Measurements from ENCODE around the gene ARHGEF3.

- TF ChIP-seq POLR2A (IDR thresholded peaks at IDR 0.05; ENCODE audit: low read depth, low read length), result no peak
- no peak for TF ChIP-seq POLR2AphosphoS5 (IDR thresholded peaks at IDR 0.05; ENCODE audit: low read depth, low read length)
- TF ChIP-seq TAF1 (IDR thresholded peaks at IDR 0.05; ENCODE audit: low read depth, low read length), result no peak
Measured at GRCh38 chr3:56744016-56744415, 57.7 kb downstream of the ARHGEF3 start.
